T-helper 9 cell (primary cell): ENCODE data around the gene FAM131B.
"Not testable (repeated sequence)": the region's sequence is repeated elsewhere in the genome, so short reads cannot be mapped to it uniquely, and the experiment has no call there.

Experiments
- DNase-seq: peaks from one replicate; pipeline ENCODE4 v3.0.0-alpha.2; 2020
- total RNA-seq, 2 donors: gene quantifications; one replicate each; lab custom pipeline; 2026; lab: John Stamatoyannopoulos, UW

The FAM131B gene
- total RNA-seq, result 0.24 to 5.9 reads per million in 2 donors

DNA sequence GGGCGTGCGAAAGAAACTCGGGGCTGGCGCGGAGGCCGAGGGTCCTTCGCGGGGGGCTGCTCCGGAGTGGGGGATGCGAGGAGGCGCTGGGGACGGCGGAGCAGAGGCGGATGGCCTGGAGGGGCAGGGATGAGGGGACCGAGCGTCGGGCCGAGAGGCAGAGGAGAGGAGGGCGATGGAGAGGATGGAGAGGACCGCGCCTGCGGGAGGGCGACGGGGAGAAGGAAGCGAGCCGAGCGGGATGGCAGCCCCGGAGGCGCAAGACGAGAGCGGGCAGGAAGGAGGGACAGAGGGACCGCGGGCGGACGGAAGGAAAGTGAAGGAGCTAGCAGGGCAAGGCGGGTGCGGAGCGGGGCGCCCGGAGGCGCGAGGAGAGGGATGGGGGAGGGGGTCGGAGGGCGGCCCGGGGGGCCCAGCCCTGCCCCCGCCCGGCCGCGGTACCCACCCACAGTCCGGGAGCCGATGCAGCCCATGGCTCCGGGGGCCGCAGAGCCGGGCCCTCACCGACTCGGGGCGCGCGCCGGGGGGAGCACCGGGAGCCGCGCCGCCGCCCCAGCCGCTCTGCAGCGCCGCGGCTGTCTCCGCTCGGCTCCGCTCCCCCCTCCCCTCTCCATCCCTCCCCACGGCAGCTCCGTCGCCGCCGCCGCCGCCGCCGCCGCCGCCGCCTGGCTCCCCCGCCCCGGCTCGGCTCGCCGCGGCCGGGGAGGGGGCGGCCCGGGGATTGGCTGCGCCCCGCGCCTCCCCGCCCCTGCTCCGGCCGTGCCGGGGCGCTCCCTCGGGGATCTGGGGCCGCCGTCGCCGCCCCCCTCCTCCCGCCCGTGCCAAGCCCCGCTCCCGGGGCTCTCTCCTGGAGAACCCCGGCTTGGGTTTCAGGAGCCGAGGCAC is at the start of gene FAM131B:
TSS of gene FAM131B (minus strand) at position 583 of the 885 bp plus-strand sequence. CDS start at position 473, 110 bp downstream.
- peak; percentile 38 for DNase-seq

DNA sequence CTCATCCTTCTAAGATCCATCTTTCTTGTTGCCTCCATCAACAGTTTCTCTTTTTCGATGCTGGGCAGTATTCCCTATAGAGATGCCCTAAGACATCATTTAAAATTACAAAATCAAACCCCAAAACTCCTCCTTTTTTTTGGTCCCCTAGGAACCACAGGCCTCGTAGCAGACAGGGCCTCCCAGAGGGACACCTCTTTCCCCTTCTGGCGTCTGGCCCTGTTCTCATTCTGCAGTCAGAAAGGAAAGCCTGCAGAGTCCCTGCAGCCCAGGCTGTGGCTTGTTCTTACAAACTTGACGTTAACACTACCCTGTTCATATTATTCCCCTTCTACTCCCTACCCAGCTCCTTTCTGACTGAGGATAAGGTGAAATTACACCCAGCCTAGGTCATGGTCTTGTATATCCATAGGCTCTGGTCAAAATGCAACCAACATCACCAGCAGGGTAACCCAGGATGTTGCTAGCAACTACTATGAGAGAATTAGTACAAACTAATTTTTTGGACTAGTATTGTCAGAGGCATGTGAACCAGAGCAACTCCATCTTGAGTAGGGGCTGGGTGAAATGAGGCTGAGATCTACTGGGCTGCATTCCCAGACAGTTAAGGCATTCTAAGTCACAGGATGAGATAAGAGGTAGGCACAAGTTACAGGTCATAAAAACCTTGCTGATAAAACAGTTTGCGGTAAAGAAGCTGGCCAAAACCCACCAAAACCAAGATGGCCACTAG is 49.6 kb upstream of the FAM131B start:
- DNase-seq, result no peak

DNA sequence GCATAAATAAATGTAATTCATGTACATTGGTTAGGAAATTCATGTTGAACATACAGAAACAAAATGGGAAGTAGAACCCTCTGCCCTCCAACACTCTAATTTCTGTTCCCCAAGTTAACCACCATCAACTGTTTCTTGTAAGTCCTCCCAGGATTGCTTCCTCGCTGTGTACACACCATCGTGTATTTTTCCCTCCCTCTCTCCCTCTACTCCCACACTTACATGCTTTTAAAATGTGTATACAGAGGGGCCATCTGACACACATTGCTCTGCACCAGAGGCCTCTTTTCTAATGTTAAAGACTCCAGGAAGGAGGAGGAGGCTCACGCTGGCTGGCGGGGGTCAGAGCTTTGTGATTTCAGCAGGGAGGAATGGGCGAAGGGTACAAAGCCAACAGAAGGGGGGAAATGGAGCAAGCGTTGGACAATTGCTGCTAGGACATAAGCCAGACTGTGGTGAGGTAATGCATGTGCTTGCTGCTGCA is 48.0 kb upstream of the FAM131B start:
- DNase-seq, result no peak

DNA sequence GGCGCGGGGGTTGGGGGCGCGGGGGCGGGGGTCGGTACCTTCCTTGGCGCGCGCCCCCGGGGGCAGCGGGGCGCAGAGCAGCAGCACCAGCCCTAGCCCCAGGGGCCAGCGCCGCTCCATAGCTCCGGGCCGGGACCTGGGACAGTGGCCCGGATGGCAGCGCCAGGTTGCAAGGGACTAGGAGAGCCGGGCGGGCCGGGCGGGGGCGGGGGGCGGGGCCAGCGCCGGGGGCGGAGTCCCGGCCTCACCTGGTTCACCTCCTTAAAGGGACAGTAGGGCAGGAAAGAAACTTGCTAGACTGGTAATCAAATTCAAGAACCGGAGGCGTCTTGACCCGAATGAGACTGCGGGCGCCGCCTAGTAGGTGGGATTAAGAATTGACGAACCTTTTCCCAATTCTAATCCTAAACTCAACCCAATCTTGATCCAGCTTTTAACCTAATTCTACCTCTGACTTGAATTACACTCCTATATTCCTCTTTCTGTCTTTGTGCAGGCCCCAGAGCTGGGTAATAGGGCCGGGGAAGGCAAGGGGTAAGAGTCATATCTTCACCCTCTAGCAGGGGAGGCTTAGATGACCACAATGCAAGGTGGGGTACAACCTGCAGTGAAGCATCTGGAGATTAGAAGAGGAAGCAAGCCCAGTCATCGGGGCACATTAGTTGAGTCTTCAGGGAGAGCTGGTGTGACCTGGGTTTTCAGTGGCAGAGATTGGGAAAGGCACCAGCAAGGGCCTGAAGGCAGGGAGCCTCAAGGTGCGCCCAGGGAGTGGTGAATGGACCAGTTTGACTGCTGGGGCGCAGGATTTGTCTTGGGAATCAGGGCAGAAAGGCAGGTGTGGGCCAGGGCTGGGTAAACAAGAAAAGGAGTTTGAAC is 46.4 kb upstream of the FAM131B start, which contains the start of gene EPHA1:
TSS of gene EPHA1 (minus strand) at position 171 of the 876 bp plus-strand sequence. CDS start at position 120, 51 bp downstream.
- peak; percentile 38 for DNase-seq

DNA sequence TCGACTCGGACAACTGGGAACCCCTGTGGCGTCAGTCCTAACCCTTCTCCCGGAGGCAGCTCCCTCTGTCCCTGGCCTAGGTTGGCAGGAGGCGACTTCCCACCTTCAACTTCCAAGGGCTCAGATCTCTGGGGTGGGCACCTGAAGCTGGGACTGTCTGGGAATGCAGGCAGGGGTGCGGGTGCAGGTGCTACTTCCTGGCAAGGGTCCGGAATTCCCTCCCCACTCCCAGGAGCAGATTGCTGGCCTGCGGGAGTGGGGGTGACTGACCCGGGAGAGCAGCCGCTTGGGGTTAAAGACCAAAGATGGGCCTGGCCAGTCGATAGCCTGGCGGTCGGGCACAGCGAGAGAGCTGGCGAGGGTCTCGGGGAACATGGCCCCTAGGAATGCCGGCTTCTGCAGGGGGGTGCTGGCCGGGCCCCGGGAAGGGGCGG is 45.8 kb upstream of the FAM131B start:
- no peak for DNase-seq

DNA sequence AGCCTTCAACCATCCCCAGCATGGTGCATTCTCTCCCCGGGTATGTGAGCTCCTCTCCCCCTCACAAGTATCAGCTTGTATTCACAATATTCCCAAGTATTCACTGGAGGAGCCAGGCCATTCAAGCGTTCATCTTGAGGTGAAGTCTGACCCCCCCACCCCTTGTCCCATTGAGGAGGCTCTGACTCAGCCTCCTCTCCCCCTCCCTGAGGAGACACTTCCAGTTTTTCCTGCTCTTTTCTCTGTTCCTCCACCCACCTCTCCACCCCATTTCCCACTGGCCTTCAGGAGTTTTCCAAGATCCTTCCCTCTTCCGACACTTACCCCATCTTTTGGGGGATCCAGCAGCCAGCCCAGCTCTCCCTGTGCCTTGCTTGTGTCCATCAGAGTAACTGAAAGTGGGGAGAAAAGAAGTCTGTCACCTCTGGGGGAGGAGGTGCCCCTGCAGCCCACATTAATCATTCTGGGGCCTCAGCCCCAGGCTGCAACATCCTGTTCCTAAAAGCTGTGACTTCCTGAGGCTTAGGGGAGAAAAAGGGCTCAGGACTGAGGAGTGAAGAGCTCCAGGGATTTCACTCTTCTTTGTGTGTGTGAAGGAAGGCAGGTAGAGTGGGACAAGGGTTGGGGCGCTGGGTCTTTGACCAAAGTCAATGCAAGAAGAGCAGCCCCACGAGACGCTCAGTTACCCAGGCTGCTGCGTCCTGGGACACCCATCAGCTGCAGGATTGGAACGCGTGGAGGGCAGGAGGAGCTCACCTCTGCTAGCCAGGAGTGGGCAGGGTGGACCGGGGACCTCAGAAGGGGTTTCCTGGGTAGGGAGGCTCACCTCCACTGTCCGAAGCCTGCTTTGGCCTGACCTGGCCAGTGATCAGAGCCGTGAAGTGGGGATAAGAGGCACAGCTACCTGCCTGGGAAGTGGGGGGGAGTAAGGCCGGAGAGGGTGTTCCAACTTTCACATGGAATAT is 45.1 kb upstream of the FAM131B start:
- peak; percentile 28 for DNase-seq

DNA sequence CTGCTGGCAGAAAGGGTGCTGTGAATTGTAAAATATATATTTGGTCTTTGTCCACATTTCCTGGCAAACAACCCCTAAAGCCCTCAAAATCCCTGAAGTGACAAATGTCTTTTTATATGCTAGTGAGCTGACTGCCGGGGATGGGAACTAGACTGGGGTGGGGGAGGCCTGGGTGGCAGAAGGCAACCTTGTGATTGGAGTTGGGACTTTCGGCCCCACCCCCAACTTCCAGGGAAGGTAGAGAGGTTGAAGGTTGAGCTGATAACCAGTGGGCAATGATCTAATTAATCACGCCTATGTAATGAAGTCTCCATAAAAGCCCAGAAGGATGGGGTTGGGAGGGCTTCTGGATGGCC is 43.5 kb upstream of the FAM131B start:
- no peak for DNase-seq

DNA sequence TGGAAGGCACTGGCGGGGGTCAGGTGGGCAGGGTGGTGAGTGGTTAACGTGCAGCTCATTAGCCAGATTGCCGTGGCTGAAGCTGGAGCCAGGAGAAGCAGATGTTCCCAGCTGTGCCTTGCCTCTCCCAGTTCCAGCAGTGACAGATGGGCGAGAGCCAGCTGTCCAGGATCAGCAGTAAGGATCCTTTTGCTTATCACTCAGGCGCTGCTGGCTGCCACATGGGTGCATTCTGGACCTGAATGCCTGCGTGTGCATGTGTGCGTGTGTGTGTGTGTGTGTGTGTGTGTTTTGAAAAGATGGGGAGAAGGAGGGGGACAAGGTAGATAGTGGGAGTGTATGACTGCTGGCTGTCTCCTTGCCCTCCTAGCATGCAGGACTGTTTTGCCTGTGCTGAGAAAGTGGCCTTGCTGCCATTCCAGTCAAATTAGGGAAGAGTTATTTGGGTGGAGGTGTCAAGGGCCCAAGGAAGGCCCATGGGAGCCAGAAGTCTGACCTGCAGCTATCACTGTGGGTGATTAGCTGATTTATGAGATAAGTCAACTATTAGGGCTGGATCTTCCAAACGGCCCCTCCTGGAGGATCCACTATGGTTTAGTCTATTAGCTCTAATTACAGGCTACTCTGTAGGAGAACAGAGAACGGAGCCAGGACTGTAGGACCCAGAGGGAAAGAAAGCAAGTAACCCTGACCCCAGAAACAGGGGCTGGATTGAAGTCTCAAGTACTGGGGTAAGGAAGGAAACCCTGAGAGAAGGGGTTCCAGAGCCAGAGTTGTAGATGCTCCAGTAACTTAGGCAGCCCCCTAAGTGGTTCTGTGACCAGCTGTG is 42.9 kb upstream of the FAM131B start:
- DNase-seq, result no peak

DNA sequence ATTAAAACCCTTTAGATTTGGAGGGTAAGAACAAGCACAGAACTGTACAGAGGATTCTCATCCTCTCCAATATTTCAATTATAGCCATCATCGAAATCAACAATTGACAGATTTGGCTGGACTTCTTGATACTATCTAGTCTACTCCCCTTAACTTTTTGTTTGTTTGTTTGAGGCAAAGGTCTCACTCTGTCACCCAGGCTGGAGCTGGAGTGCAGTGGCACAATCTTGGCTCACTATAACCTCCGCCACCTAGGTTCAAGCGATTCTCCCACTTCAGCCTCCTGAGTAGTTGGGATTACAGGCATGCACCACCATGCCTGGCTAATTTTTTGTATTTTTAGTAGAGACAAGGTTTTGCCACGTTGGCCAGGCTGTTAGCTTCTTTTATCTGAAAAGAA is 39.7 kb upstream of the FAM131B start:
- not testable (repeated sequence) for DNase-seq

DNA sequence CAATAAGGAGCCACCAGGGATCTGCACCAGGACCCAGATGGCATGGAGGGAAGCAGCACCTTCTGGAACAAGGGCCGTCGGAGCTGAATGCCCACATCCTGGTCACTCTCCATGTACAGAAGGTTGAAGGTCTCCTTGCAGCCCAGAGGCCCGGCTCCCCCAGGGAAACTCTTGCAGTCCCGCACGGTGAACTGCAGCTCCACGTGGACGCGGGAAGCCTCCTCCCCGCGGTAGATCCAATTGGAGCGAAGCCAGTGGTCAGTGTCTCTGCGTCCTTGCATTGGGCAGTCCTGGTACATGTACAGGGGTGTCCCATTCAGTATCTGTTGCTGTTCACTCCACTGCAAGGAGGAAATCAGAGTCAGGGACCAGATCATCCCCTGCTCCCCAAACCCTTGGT is 38.8 kb upstream of the FAM131B start:
- DNase-seq, result no peak

DNA sequence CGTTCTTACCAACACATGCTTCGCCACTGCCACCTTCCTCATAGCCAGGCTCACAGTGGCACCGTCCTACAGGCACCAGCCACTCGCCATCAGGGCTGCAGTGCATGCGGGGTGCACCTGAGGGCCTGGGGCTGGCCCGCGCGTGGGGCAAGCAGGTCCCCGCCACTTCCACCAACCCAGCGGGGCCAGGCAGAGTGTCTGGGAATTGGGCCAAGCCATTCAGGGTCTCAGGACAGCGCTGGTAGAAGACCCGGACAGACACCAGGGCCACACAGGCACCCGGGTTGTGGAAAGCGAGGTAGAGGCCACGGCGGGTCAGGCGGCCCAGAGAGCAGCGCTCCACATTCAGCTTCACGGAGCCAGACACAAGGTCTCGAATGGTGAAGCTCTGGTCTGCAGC is 37.1 kb upstream of the FAM131B start:
- DNase-seq, result no peak

DNA sequence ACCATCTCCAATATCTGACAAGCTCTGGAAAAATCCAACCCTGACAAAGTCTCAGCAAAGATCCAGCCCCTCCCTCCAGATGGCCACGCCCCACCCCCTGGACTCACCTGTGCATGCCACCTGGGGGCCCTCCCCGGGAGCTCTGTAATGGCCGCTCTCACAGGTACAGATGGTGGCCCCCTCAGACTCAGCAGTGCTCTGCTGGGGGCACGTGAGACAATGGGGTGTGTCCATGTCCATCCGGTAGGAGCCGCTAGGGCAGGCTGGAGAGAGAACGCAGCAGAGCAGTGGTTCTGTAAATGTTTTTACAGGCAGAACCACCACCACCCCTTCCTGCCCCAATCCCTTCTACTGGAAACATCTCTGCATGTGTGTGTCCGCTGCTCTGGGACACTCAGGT is 36.6 kb upstream of the FAM131B start:
- DNase-seq, result no peak

DNA sequence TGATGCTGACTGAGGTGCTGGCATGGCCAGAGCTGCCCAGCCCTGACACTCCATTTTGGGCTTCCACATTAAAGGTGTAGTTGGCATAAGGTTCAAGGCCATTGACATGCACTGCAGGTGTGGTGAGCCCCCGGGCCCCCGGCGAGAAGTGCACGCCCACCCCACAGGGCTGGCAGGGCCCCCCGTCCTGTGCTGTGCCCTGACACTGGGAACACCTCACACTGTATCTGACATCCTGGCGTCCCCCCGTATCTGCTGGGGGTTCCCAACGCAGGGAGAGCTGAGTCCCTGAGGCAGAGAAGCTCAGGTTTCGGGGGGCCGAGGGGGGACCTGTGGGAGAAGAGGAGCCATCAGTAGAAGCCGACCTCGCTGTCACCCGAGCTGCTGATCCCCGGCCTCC is 36.1 kb upstream of the FAM131B start:
- no peak for DNase-seq

DNA sequence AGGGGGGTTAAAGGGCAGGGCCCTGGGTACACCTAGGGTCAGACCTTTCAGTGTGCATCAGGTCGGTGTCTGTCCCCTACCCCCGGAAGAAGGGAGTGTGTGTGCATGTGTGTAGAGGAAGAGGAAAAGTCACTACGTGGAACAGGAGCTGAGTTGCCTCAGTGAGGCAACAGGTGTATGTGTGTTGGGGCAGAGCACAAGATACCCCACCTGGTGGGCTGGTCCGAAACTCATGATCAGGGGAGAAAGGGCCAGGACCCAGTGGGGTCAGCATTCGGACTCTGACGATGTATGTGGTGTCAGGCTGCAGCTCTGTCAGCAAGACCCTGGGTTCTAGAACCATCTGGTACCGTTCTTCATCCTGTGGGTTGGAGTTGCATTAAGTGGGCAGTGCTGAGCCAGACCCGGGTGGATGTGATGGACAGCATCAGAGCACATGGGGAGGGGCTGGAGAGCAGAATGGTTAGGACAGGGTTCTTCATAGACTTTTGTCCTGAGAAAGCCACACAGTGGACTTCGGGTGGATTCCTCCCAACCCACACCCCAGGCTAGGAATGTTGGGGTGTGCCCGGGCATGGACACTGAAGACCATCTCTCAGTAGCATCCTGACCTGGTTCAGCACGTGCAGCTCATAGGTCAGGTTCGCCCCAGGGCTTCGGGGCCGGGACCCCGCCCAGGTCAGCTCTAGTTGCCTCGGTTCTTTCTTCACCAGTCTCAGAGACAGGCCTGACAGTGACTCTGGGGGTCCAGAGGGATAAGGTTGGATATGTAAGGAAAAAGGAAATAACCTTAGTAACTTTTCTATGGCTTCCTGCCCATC is 35.4 kb upstream of the FAM131B start:
- no peak for DNase-seq

DNA sequence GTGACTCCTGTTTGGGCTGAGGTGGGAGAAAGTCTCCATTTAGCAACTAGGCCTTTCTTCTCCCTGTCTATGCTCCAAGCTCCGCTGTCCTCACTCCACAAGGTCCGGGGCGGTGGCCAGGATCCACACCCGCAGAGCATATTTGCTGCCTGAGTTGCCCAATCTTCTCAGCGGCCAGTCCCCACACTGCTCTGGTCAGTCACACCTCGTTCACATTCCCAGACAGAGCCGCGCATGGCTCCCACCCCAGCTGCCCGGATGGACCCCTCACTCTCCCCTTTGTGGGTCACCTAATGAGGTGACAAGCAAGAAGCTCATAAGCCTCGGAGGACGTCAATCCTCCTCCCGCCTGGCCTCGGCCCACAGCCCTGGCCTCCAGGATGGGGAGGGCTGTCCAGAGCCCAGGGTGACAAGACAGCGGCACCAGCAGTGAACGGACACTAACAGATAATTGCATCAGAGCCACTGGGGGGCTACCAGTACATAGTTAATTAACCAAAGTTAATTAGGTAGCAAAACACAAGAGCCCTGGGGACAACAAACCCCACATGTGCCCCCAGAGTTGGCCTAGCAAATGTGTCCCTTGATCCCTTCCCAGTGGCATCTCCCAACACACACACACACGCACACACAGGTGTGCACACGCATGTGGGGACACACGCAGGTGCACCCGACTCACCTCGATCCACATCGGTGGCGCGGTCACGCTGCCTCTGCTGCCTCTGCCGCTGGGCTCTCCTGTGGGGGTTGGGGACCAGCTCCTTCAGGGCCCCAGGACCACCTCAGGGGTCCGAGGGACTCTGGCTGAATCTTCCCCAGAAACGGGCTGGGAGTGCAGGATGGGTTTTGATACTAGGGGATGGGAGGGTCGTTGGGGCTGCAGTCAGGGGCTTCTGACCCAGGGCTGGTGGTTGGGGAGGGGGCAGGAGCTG is 34.4 kb upstream of the FAM131B start:
- DNase-seq, result no peak

DNA sequence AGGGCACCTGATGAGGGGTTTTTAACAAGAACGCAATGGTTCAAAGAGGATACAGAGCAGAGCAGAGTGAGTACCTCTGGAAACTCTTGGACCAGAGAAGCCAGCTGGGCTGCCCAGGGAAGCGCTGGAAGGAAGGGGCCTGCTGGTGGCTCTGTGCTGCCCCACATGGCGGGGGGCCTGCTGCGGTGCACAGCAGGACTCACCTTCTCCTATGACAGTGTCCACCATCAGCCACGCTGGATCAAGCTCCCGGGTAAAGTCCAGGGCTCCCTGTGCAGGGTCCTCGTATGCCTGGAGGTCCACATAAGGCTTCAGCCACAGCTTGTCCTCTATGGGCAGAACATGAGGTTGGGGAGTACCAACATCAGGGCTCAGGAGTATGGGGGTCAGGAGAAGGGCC is 33.7 kb upstream of the FAM131B start:
- DNase-seq, result no peak

DNA sequence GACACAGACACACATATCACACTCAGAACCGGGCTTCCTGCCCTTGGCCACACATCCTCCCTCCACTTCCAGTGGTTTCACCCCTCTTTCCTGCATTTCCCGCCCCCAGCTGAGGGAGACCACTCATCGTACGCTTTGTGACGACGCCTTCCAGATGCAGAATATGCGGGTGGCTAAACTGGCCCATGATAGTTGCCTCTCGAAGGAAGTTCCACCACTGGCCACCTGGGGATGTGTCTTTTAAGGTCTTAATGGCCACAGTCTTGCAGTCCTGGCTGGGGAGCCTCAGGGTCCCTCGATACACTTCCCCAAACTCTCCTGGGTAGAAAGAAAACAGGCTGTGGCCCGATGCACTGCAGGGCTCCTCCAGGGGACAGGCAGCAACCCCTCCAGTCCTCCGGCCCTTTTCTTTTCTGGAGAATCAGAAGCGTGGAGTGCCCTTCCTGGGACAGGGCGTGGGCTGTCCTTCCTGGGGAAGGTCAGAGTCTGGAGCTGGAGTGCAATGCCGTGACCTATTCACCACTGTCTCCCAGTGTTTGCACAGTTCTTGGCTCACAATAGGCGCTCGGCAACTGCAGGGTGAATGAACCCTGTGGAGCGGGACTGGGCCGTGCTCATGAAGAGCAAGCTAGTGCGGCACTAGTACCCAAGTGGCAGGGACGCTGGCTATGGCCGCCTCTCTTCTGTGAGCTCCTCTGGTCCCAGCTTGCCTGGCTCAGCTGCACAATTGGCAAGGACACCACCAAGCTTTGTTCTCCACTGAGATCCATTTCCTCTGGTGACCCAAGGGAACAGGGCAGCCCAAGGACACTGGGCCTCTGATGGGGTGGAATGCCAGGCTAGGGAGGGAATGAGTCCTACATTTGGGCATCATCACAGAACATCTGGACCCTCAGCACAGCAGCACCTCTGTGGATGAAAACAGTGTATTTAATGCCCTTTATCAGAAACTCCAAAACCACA is 33.0 kb upstream of the FAM131B start:
- no peak for DNase-seq
